NK-92 (cell line): Measurements from ENCODE around the gene BMF.

Experiments
- DNase-seq: peaks from one replicate; lab custom pipeline; 2025; ENCODE audit not compliant: unreplicated experiment; lab: John Stamatoyannopoulos, UW

Gene BMF

GRCh38 chr15:40067921-40068624, 40.6 kb downstream of the BMF start:
- DNase-seq: no peak

- no peak for DNase-seq
Measured at GRCh38 chr15:40066589-40066988, 42.1 kb downstream of the BMF start.

DNA sequence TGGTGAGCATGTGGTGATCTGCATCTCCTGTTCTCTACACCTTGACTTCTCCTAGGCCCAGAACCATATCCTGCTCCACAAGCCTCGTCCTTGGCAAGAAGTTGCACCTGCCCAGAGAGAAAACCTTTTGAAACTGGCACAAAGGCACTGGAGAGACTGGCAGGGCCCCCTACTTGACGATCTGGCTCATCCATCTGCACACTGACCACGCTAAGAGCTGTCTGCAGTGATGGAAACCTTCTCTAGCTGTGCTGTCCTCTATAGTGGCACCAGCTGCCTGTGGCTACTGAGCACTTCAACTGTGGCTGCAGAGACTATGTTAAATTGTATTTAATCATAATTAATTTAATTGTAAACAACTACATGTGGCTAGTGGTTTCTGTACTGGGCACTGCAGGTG, 43.5 kb downstream of the BMF start:
- DNase-seq: no peak

GRCh38 chr15:40064231-40064894, 44.3 kb downstream of the BMF start:
- DNase-seq: no peak

DNA sequence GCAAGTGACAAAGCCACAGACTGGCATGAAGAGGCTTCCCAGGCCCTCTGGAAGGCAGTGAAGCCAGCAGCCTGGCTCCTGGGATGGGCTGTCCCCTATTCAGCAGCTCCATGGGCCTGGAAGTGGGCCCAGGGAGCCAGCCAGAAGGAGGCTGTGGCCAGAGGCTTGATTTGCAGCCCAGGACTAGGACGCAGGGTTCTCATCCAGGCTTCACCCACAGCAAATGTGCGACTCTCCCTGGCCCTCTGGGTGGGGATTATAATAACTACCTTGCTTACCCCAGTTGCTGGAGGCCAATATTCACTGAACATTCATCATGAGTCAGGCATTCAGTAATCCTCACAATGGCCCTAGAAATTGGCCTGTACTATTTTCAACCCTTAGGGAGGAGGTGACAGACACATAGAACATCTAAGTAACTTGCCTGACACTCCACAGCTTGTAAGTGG, 45.1 kb downstream of the BMF start:
- no peak for DNase-seq

DNA sequence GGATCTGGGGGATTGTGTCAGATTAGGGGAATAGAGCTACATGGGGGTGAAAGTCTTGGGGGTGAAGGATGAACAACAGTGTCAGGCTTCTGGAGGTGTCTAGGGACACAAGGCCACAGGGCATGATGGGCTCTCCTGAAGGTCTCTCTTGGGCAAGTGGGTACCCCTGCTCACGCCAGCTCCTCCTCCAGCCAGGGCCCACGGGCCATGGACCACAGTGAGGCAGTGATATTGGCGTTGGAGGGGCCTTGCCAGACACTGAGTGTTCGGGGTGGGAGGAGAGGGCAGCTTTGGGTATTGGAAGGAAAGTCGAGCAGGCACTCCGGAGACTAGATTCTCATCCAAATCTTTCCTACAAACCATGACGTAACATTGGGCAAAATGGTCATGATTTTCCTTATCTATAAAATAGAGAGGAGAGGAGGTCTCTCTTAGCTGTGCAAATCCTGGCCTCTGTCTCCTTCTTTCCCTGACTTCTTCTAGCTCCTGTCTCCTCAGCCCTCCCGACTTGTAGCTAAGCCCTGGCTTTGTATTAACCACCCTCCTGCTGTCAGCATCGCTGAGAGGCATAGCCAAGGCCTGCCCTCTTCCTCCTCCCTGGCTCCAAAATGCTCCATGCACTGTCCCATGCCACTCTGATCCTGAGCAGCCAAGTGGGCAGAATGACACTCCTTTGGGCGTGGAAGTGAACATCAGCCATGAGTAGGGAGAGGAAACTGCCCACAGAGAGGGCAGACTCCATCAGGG, 45.7 kb downstream of the BMF start:
- DNase-seq: no peak

DNA sequence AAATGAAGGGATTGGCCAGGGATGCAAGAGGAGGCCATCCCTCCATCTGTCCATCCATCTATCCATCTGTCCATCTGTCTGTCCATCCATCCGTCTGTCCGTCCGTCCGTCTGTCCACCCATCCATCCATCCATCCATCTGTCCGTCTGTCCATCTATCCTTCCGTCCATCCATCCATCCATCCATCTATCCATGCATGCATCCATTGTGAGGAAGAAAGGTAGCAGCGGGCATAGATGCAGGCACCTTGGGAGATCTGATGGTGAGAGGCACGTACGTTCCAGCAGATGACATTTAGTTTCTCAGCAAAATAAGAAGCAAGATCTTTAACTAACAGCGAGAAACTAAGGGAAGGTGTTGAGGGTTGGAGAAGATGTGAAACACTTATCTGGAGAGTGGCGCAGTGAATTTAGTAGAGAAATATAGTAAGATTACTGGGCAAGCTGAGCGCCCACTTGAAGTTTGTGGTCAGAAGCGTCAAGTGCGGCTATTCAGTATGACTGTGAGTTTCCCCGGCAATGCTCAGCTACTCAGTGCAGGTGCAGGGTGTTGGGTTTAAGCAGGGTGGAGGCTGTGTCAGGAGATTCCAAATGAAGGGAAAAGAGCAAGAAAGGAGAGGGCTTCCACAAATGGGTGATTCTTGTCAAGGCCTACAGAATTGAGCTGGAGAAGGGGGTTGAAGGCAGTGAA, 47.3 kb downstream of the BMF start:
- DNase-seq: no peak

GRCh38 chr15:40060236-40060961, 48.3 kb downstream of the BMF start:
- DNase-seq: no peak

DNA sequence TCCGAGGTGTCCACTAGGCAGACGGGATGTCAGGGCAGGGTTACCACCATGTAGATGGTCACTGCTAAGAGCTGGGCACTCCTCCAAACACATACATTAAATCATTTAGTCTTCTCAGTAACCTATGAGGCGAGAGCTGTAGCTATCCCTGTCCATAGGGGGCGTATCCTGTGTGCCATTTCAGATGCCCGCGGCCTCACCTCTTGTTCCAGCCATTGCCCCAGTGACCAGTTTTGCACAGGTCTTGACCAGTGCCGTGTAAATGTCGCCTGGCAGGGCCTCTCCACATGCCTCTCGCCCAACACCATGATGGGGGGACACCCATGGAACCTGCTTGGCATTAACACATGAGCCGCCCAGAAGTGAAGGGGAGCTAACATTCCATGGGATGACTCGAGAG, 48.9 kb downstream of the BMF start:
- DNase-seq: no peak

- no peak for DNase-seq
Measured at GRCh38 chr15:40058476-40059140, 50.1 kb downstream of the BMF start.

- DNase-seq: no peak
Measured at GRCh38 chr15:40055576-40056293, 52.9 kb downstream of the BMF start.

- DNase-seq: no peak
Measured at GRCh38 chr15:40054855-40055575, 53.7 kb downstream of the BMF start.

DNA sequence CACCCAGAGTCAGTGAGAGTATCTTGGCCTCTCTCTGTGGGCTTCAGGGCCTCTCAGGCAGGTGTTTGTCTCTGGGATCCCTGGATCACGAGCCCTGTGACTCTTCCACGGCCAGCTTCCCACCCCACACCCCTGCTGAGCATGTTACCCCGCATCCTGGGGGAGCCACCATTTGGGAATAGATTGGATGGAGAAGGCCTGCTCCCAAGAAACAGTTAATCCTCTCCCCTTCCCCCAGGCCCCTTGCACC, 54.1 kb downstream of the BMF start:
- DNase-seq: no peak

- no peak for DNase-seq
Measured at GRCh38 chr15:40053831-40054604, 54.7 kb downstream of the BMF start.

DNA sequence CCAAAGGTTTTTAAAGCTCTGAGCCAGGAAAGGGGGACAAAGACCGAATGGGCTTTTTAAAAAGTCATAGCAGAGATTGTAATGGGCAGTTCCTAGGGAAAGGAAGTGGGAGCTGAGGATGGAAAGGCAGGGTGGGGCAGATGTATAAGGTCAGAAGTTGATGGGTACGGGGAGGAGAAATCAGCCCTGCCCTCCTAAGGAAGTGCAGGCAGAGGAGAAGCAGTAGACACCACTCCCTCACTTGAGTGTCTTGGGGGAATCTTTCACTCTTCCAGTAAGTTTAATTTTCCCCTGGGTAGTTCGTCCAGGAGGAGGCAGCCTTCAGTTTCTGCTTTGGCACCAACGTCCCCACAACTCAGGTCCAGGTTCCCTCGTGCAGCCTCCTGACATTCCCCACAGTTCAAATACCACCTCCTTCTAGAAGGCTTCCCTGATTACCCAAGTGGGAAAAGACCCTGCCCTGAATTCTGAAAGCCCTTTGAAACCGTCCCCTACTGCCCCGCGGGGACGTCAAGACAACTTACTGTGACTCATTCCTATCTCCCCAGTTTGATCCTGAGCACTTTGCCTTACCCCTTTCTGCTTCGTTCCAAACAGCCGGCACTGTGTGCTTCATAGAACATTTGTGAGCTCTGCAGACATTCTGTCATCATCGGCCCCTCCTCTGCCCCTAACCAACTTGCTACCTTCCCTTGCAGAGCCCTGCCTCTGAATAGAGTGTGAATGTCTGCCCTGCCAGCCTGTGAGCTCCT, 55.4 kb downstream of the BMF start:
- DNase-seq: no peak

- DNase-seq: no peak
Measured at GRCh38 chr15:40052604-40053003, 56.1 kb downstream of the BMF start.

GRCh38 chr15:40051616-40052415, 56.9 kb downstream of the BMF start:
- no peak for DNase-seq
